Mesothelial cell of epicardium (in vitro differentiated cells): ENCODE data around the gene RANBP3. TPM values are rescaled to one million over a fixed set of nuclear protein-coding genes. Genes with fewer than 3 reads are reported as not detected.

Experiments
- DNase-seq, 2 experiments: peaks; one replicate each; pipeline ENCODE4 v3.0.0; 2021; ENCODE audit warnings: low spot score in 2 of 2; ENCODE audit not compliant: unreplicated experiment in 2 of 2
- H3K27ac Mint-ChIP-seq: 2 replicates; pipeline ENCODE4 v1.8.0; 2021; ENCODE audit warnings: mixed read lengths
- H3K27me3 Mint-ChIP-seq: 2 replicates; pipeline ENCODE4 v1.8.0; 2021; ENCODE audit warnings: low read depth, mixed read lengths
- H3K36me3 Mint-ChIP-seq: 2 replicates; pipeline ENCODE4 v1.8.0; 2021; ENCODE audit warnings: mixed read lengths
- H3K4me1 Mint-ChIP-seq: 2 replicates; pipeline ENCODE4 v1.8.0; 2021; ENCODE audit warnings: mixed read lengths
- H3K4me3 Mint-ChIP-seq: 2 replicates; pipeline ENCODE4 v1.8.0; 2021; ENCODE audit warnings: mild to moderate bottlenecking, moderate library complexity, mixed read lengths
- H3K9me3 Mint-ChIP-seq: 2 replicates; pipeline ENCODE4 v1.8.0; 2021; ENCODE audit warnings: mixed read lengths
- CTCF ChIP-seq: fragments of 200-600 bp; sonication (generic); IDR thresholded peaks from one replicate; pipeline ENCODE4 v1.5.0; 2021; ENCODE audit warnings: antibody characterized with exemption; ENCODE audit not compliant: unreplicated experiment
- total RNA-seq: library from RNA; stranded (reverse); gene quantifications from 3 replicates; pipeline ENCODE4 v1.2.1, GENCODE V29; 2021

RANBP3 gene
- total RNA-seq, 1 donor from 2014 or later: 83.3 TPM

- no peak overlapping the region for H3K27ac Mint-ChIP-seq
These were observed 48.8 kb downstream of the RANBP3 start for GRCh38 chr19:5929179-5929578.

GRCh38 chr19:5927441-5927821, 50.5 kb downstream of the RANBP3 start:
- DNase-seq: no peak
- Mint-ChIP-seq H3K4me3 (no peak overlapping the region), H3K9me3 (no peaks in the 10 kb centered on the region), H3K27me3 (no peaks in the 10 kb centered on the region), H3K4me1 (no peaks in the 10 kb centered on the region), H3K36me3 (peaks cover 27% of the 10 kb centered on the region), H3K27ac (no peak overlapping the region)
- no peak for TF ChIP-seq CTCF

More at GRCh38 chr19:5929179-5929578, 48.8 kb downstream of the RANBP3 start:
- TF ChIP-seq CTCF: no peak
- H3K4me1 Mint-ChIP-seq: no peaks in the 10 kb centered on the region
- no peaks in the 10 kb centered on the region for H3K27me3 Mint-ChIP-seq
- no peak overlapping the region for H3K4me3 Mint-ChIP-seq
- DNase-seq: no peak
- H3K9me3 Mint-ChIP-seq: no peaks in the 10 kb centered on the region
- peaks cover 24% of the 10 kb centered on the region for H3K36me3 Mint-ChIP-seq

GRCh38 chr19:5926641-5927440, 51.1 kb downstream of the RANBP3 start:
- Mint-ChIP-seq H3K9me3 (no peaks in the 10 kb centered on the region), H3K4me3 (no peak overlapping the region), H3K27ac (no peak overlapping the region), H3K27me3 (no peaks in the 10 kb centered on the region), H3K4me1 (no peaks in the 10 kb centered on the region), H3K36me3 (peaks cover 24% of the 10 kb centered on the region)
- no peak for DNase-seq
- TF ChIP-seq CTCF: no peak

GRCh38 chr19:5925830-5926427, 52.0 kb downstream of the RANBP3 start:
- Mint-ChIP-seq H3K4me1 (no peaks in the 10 kb centered on the region), H3K27me3 (no peaks in the 10 kb centered on the region), H3K4me3 (no peak overlapping the region), H3K9me3 (no peaks in the 10 kb centered on the region), H3K27ac (no peak overlapping the region), H3K36me3 (peaks cover 24% of the 10 kb centered on the region)
- DNase-seq: no peak
- no peak for TF ChIP-seq CTCF

- no peaks in the 10 kb centered on the region for H3K9me3 Mint-ChIP-seq
- H3K27ac Mint-ChIP-seq: no peak overlapping the region
- DNase-seq: no peak
- no peak overlapping the region for H3K4me3 Mint-ChIP-seq
- H3K36me3 Mint-ChIP-seq: peaks cover 23% of the 10 kb centered on the region
- no peaks in the 10 kb centered on the region for H3K27me3 Mint-ChIP-seq
- no peaks in the 10 kb centered on the region for H3K4me1 Mint-ChIP-seq
- no peak for TF ChIP-seq CTCF
These were observed 54.6 kb downstream of the RANBP3 start for GRCh38 chr19:5923356-5923755.
